HCT116 (cell line): ENCODE measurements around the gene MRGPRE. TPM values are rescaled to one million over a fixed set of nuclear protein-coding genes. Genes with fewer than 3 reads are reported as not detected.
"Not testable (repeated sequence)": the region's sequence is repeated elsewhere in the genome, so short reads cannot be mapped to it uniquely, and the experiment has no call there.

ENCODE experiments used
- ATAC-seq: fragments of 200-7000 bp; cut with Tn5 transposase; 2 replicates; pipeline ENCODE4 v1.9.1; 2020; ENCODE audit warnings: mild to moderate bottlenecking, moderate library complexity
- Bru-seq: library from RNA; stranded (reverse); fragments of 400-500 nt; gene quantifications from one replicate; lab custom pipeline; 2021; lab: Mats Ljungman, UMichigan
- BruChase-seq, 2 experiments: library from RNA; stranded (reverse); fragments of 400-500 nt; gene quantifications; one replicate each; lab custom pipeline; 2021; lab: Mats Ljungman, UMichigan
- BruUV-seq: library from RNA; stranded (reverse); fragments of 400-500 nt; replicated peaks from 2 replicates; lab custom pipeline; 2021; lab: Mats Ljungman, UMichigan
- CTCF ChIA-PET: fragments of 300-600 bp; sonication (Branson Sonifier 250); formaldehyde crosslinking; loops from one replicate; lab custom pipeline; 2021; ENCODE audit warnings: antibody characterized with exemption; lab: Charles Lee
- POLR2A ChIA-PET: fragments of 300-600, 350-600 bp; sonication (Branson Sonifier 250); formaldehyde crosslinking; loops from one replicate; lab custom pipeline; 2021; ENCODE audit warnings: antibody characterized with exemption; lab: Charles Lee
- RAD21 ChIA-PET, 2 experiments: fragments of 300-600 bp; sonication (Branson Sonifier 250); formaldehyde crosslinking; loops; one replicate each; lab custom pipeline; 2023; ENCODE audit warnings: low total read pairs in 2 of 2; ENCODE audit not compliant: uncharacterized antibody in 2 of 2, unreplicated experiment in 2 of 2, low non-redundant PET in 1 of 2; lab: Charles Lee
- DNase-seq: peaks from one replicate; pipeline ENCODE4 v3.0.0-alpha.2; 2010; ENCODE audit warnings: low read depth, low spot score
- H2AFZ ChIP-seq: fragments of 200-600 bp; shearing (Covaris generic), sonication (generic); 2 replicates; pipeline ENCODE4 v1.6.1; 2017; ENCODE audit warnings: low read depth, mixed run types, mixed read lengths, antibody characterized with exemption, low read length; ENCODE audit not compliant: poor library complexity, severe bottlenecking
- H3K27ac ChIP-seq: 2 replicates; pipeline ENCODE4 v1.5.1; 2012; ENCODE audit warnings: low read depth, low read length
- H3K27me3 ChIP-seq: fragments of 200-600 bp; sonication (generic); 2 replicates; pipeline ENCODE4 v1.6.1; 2016; ENCODE audit warnings: mixed run types, low read length, mixed read lengths; ENCODE audit not compliant: insufficient read depth
- H3K36me3 ChIP-seq, 2 experiments: fragments of 200-500 bp in 1 of 2; fragments of 200-600 bp in 1 of 2; sonication (Bioruptor generic) in 1 of 2; sonication (generic) in 1 of 2; 2 replicates each; pipeline versions ENCODE4 v1.5.1 to v1.6.1; 2014 to 2016; ENCODE audit warnings: low read length in 2 of 2, inconsistent platforms in 1 of 2, mixed read lengths in 1 of 2, mixed run types in 1 of 2; ENCODE audit not compliant: insufficient read depth in 2 of 2, control insufficient read depth in 1 of 2
- H3K4me1 ChIP-seq, 2 experiments: fragments of 200-600 bp in 1 of 2; sonication (generic) in 1 of 2; 2 replicates each; pipeline versions ENCODE4 v1.5.1 to v1.6.1; 2012 to 2017; ENCODE audit warnings: low read length in 2 of 2, inconsistent platforms in 1 of 2, mild to moderate bottlenecking in 1 of 2, mixed read lengths in 1 of 2, mixed run types in 1 of 2, moderate library complexity in 1 of 2; ENCODE audit not compliant: insufficient read depth in 2 of 2, control insufficient read depth in 1 of 2
- H3K4me2 ChIP-seq: fragments of 200-600 bp; sonication (generic); 2 replicates; pipeline ENCODE4 v1.6.1; 2017; ENCODE audit warnings: mixed run types, low read length, mixed read lengths
- H3K4me3 ChIP-seq, 2 experiments: fragments of 200-600 bp in 1 of 2; sonication (generic) in 1 of 2; replicated peaks in 1 of 2; 2 replicates each; pipeline ENCODE4 v1.5.1; 2011 to 2016; ENCODE audit warnings: low read length in 2 of 2, control low read depth in 1 of 2, low read depth in 1 of 2, mild to moderate bottlenecking in 1 of 2, mixed read lengths in 1 of 2, mixed run types in 1 of 2
- H3K79me2 ChIP-seq: fragments of 200-600 bp; sonication (generic); 2 replicates; pipeline ENCODE4 v1.6.1; 2017; ENCODE audit warnings: mild to moderate bottlenecking, mixed run types, low read length, moderate library complexity, mixed read lengths; ENCODE audit not compliant: insufficient read depth
- H3K9ac ChIP-seq: fragments of 200-600 bp; sonication (generic); 2 replicates; pipeline ENCODE4 v1.6.1; 2016; ENCODE audit warnings: low read length, mixed read lengths
- H3K9me2 ChIP-seq: fragments of 200-600 bp; sonication (generic), shearing (Covaris generic); 2 replicates; pipeline ENCODE4 v1.6.1; 2017; ENCODE audit warnings: mixed run types, mild to moderate bottlenecking, moderate library complexity; ENCODE audit not compliant: insufficient read depth
- H3K9me3 ChIP-seq, 2 experiments: fragments of 200-500 bp in 1 of 2; fragments of 200-600 bp in 1 of 2; sonication (Bioruptor generic) in 1 of 2; sonication (generic) in 1 of 2; 2 replicates each; pipeline ENCODE4 v1.6.1; 2014 to 2017; ENCODE audit warnings: low read length in 2 of 2, mixed read lengths in 2 of 2, inconsistent platforms in 1 of 2, low read depth in 1 of 2, mild to moderate bottlenecking in 1 of 2, mixed run types in 1 of 2, moderate library complexity in 1 of 2; ENCODE audit not compliant: control insufficient read depth in 1 of 2, insufficient read depth in 1 of 2
- H4K20me1 ChIP-seq: fragments of 200-600 bp; sonication (generic), shearing (Covaris generic); 2 replicates; pipeline ENCODE4 v1.6.1; 2017; ENCODE audit warnings: mixed run types, mild to moderate bottlenecking, moderate library complexity; ENCODE audit not compliant: insufficient read depth
- ZNF274 ChIP-seq: fragments of 200-500 bp; sonication (Bioruptor generic); IDR thresholded peaks from 2 replicates; pipeline ENCODE4 v1.6.1; 2014; ENCODE audit warnings: mild to moderate bottlenecking, low read depth, low read length, inconsistent platforms
- intact Hi-C: fragments of 100-400 bp; cut with micrococcal nuclease; formaldehyde crosslinking; loops from 2 replicates; pipeline ENCODE4 v1.10.0; 2022
- long read RNA-seq: library from polyadenylated mRNA; unstranded; transcript quantifications from one replicate; pipeline ENCODE4 v2.0.0, GENCODE V29; 2021; ENCODE audit not compliant: unreplicated experiment
- polyA plus RNA-seq: library from polyadenylated mRNA; unstranded; fragments of >200 nt; gene quantifications from 2 replicates; pipeline ENCODE4 v1.2.1, GENCODE V29; 2012; ENCODE audit warnings: missing spikeins
- total RNA-seq: library from RNA; stranded (reverse); gene quantifications from one replicate; pipeline ENCODE4 v1.2.1, GENCODE V29; 2021; ENCODE audit not compliant: unreplicated experiment

The MRGPRE gene, protein sequence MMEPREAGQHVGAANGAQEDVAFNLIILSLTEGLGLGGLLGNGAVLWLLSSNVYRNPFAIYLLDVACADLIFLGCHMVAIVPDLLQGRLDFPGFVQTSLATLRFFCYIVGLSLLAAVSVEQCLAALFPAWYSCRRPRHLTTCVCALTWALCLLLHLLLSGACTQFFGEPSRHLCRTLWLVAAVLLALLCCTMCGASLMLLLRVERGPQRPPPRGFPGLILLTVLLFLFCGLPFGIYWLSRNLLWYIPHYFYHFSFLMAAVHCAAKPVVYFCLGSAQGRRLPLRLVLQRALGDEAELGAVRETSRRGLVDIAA
- not detected for total RNA-seq
- not detected in 2 replicates for polyA plus RNA-seq
- Bru-seq, nascent RNA: not detected
- not detected for BruChase-seq, experiment 1, labeled RNA remaining after a 6-hour chase
- BruChase-seq, experiment 2, labeled RNA remaining after a 2-hour chase: not detected
- long read RNA-seq: 0 reads

DNA sequence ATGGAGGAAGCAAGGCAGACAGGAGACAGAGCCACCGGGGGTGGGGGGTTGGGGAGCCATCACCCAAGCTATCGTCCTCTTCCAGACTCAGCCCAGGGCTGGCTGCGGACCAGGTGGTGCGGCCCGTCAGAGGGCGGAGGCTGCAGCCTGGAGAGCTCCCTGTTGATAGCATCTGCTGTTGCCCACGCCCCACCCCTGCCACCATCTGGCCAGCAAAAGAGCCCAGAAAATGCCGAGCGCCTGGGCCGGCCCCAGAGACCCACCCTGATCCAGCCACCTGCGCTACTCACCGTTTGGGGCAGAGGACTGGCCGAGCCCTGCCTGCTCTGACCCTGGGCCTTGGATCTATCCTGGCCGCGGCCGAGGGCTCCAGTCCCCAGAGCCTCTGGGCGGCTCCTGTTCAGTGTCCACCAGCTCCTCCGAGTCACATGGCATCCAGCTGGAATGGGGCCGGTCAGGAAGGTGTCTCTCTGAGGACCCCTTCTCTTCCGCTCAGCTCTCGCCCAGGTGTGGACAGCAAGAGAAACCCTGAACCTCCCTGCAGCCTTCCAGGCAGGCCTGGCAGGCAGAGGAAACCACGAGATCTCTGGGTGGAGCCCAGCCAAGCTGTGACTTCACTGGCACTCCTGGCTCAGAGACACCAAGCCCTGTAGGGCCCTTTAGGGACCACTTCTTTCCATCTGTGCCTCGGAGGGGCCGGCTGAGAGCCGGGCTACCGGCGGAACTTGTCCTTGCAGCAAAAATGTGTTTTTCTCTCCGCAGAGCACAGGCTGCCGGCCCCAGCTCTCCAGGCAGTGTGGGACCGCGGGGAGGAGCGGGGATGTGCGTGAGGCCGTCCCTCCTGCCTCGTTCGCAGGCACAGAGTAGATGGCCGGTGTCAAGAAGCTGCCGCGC, at the start of gene MRGPRE:
Gene MRGPRE (minus strand): TSS at position 567 of the 894 bp plus-strand sequence. CDS start 3,618 bp downstream, outside the sequence.
- H3K27me3 ChIP-seq: no peaks in the 10 kb centered on the region; the same call in 1 of the 2 replicates

DNA sequence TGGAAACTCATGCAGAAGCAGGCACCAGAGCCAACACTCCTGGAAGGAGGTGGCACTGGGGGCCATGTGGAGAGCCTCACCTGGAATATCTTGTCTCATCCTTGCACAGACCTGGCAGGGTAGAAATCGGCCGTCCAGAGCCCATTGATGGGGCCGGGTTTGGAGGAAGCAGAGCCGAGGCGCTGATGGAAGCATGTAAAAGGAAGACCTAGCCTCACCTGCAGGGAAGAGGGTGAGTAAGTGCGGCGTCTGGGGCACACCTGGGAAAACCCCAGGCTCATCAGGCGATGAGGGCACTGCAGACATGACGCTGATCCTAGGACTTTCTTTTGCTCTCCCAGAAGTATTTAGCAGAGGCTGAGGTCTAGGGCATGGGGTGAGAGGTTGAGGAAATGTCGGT, 48.9 kb upstream of the MRGPRE start:
- CTCF ChIA-PET, H3K36me3 ChIP-seq, RAD21 ChIA-PET, ATAC-seq, H3K79me2 ChIP-seq, H3K4me3 ChIP-seq, H3K4me2 ChIP-seq, H4K20me1 ChIP-seq, POLR2A ChIA-PET, H3K9me2 ChIP-seq, H3K27ac ChIP-seq, H3K9me3 ChIP-seq, DNase-seq, H2AFZ ChIP-seq, intact Hi-C loops, BruUV-seq, H3K4me1 ChIP-seq, H3K27me3 ChIP-seq, H3K9ac ChIP-seq: not testable (repeated sequence)

More for the DNA sequence above, at the start of gene MRGPRE:
- ChIA-PET CTCF (no interaction called here), RAD21 (no interaction called here), POLR2A (no interaction called here)
- Histone ChIP-seq H3K4me2 (no peak within 1 kb of the TSS), H3K9ac (no peak within 1 kb of the TSS), H2AFZ (no peak within 1 kb of the TSS), H3K9me3 (no peaks in the 10 kb centered on the region), H4K20me1 (no peaks in the 10 kb centered on the region), H3K9me2 (no peaks in the 10 kb centered on the region), H3K27ac (no peak within 1 kb of the TSS), H3K4me3 (no peak within 1 kb of the TSS), H3K36me3 (no peaks in the 10 kb centered on the region), H3K4me1 (no peaks in the 10 kb centered on the region)
- no peak for ATAC-seq
- no peak for DNase-seq
- no TSS peak for BruUV-seq
- intact Hi-C loops: no loop called here
- TF ChIP-seq ZNF274: no peak
- TF ChIP-seq, all 23 proteins: peak for 0
- H3K79me2 ChIP-seq: no peaks in the 10 kb centered on the region

DNA sequence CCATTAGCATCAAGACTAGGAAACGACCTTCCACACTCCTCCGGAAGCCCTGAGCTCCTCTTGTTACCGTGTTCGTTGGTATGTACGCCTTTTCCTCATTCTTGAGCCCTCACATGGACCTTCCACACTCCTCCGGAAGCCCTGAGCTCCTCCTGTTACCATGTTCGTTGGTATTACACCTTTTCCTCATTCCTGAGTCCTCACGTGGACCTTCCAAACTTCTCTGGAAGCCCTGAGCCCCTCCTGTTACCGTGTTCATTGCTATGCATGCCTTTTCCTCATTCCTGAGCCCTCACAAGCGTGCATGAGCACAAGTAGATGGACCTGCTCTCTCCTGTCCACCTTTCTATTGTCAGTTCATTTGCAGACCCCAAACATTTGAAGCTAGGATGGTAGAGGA, 48.4 kb upstream of the MRGPRE start:
- H3K27me3 ChIP-seq, H3K4me1 ChIP-seq, H3K79me2 ChIP-seq, H3K9me2 ChIP-seq, POLR2A ChIA-PET, ATAC-seq, H3K4me2 ChIP-seq, H3K9ac ChIP-seq, H3K4me3 ChIP-seq, H3K27ac ChIP-seq, RAD21 ChIA-PET, H2AFZ ChIP-seq, DNase-seq, H3K9me3 ChIP-seq, CTCF ChIA-PET, H4K20me1 ChIP-seq, intact Hi-C loops, BruUV-seq, H3K36me3 ChIP-seq: not testable (repeated sequence)

DNA sequence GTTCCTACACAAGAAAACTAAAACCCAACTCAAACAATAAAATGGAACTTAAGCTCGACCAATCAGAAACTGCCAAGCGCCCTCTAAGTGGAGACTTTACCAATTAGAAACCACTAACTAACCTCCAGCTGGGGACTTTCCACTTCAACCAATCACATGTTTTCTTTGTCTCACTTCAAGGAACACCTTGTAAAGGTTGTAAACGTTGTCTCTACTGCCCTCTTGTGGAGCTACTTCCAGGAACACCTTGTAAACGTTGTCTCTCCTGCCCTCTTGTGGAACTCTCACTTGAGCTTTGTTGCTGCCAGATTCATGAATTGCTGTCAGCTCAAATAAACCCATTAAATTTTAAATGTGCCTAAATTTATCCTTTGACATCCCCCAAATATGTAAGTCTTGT, 46.7 kb upstream of the MRGPRE start:
- H3K9me3 ChIP-seq, H4K20me1 ChIP-seq, H3K27ac ChIP-seq, H3K4me3 ChIP-seq, H3K79me2 ChIP-seq, intact Hi-C loops, H3K4me2 ChIP-seq, DNase-seq, H3K9me2 ChIP-seq, H3K27me3 ChIP-seq, BruUV-seq, H3K9ac ChIP-seq, H2AFZ ChIP-seq, H3K36me3 ChIP-seq, POLR2A ChIA-PET, RAD21 ChIA-PET, H3K4me1 ChIP-seq, CTCF ChIA-PET: not testable (repeated sequence)
- peak; percentile 93 for ATAC-seq
